Lower leg skin (tissue), 3 donors: ENCODE measurements around the gene ECM2.

Source experiments
- CTCF ChIP-seq, 3 donors: fragments of 450-650 bp; IDR thresholded peaks; one replicate each; pipeline ENCODE4 v1.5.1; 2016; ENCODE audit warnings: antibody characterized with exemption in 3 of 3, mild to moderate bottlenecking in 3 of 3, moderate library complexity in 2 of 3
- POLR2A ChIP-seq, 2 donors: fragments of 450-650 bp; IDR thresholded peaks; one replicate each; pipeline ENCODE4 v1.6.1; 2016 to 2017; ENCODE audit warnings: antibody characterized with exemption in 2 of 2, mild to moderate bottlenecking in 1 of 2, moderate library complexity in 1 of 2

- TF ChIP-seq CTCF (IDR thresholded peaks at IDR 0.05) (no peak), POLR2A (IDR thresholded peaks at IDR 0.05) (no peak)
Measured at GRCh38 chr9:92510747-92511146, 25.0 kb downstream of the ECM2 start.
